K562 (cell line): ENCODE results near the gene IQCK. TPM values are rescaled to one million over a fixed set of nuclear protein-coding genes. Genes with fewer than 3 reads are reported as not detected.

ENCODE experiments used
- ATAC-seq: fragments of 200-7000 bp; cut with Tn5 transposase; 3 replicates; pipeline ENCODE4 v1.9.1; 2020; ENCODE audit warnings: moderate library complexity
- BruUV-seq: library from RNA; stranded (reverse); fragments of 400-500 nt; replicated peaks from 2 replicates; lab custom pipeline; 2021; lab: Mats Ljungman, UMichigan
- CTCF ChIA-PET: fragments of 300-600 bp; formaldehyde crosslinking; extraction: SDS; loops from one replicate; lab custom pipeline; 2021; ENCODE audit warnings: low intra/inter-chr PET ratio; lab: Yijun Ruan, JAX
- POLR2A ChIA-PET: fragments of 300-600, 350-650 bp; sonication (Branson Sonifier 250); formaldehyde crosslinking; extraction: SDS; loops from one replicate; lab custom pipeline; 2021; ENCODE audit warnings: antibody characterized with exemption, inconsistent platforms; lab: Yijun Ruan, JAX
- DNase-seq, 4 experiments: peaks; one replicate each; pipeline versions ENCODE4 v3.0.0 to v3.0.0-alpha.2; 2011 to 2018; ENCODE audit warnings: low spot score in 3 of 4, mixed read lengths in 3 of 4; ENCODE audit errors: extremely low read depth in 1 of 4
- FAIRE-seq: peaks from 2 replicates; lab custom pipeline; 2011; peaks lifted over from hg19 to GRCh38; lab: Jason Lieb, UNC
- H2AFZ ChIP-seq: 2 replicates; pipeline ENCODE4 v1.6.0; 2011; ENCODE audit warnings: low read depth, low read length, control low read depth, inconsistent platforms
- H3K27ac ChIP-seq: fragments of 200-600 bp; 3 replicates; pipeline ENCODE4 v1.8.0; 2011; ENCODE audit warnings: low read depth, mild to moderate bottlenecking, control low read depth, inconsistent platforms, low read length, moderate library complexity, mixed read lengths; ENCODE audit errors: extremely low read depth
- H3K27me3 ChIP-seq, 2 experiments: fragments of 300-600 bp in 1 of 2; 2 replicates in 1 of 2; 3 replicates in 1 of 2; pipeline versions ENCODE4 v1.6.0 to v1.8.0; 2011; ENCODE audit warnings: inconsistent platforms in 2 of 2, low read length in 2 of 2, mild to moderate bottlenecking in 1 of 2, mixed read lengths in 1 of 2, moderate library complexity in 1 of 2; ENCODE audit not compliant: control insufficient read depth in 2 of 2, insufficient read depth in 2 of 2
- H3K36me3 ChIP-seq: fragments of 300-600 bp; 3 replicates; pipeline ENCODE4 v1.8.0; 2011; ENCODE audit warnings: mild to moderate bottlenecking, low read length, inconsistent platforms; ENCODE audit not compliant: control insufficient read depth, insufficient read depth
- H3K4me1 ChIP-seq, 2 experiments: fragments of 200-600 bp in 1 of 2; replicated peaks in 1 of 2; 2 replicates in 1 of 2; 3 replicates in 1 of 2; pipeline versions ENCODE4 v1.5.1 to v1.8.0; 2011; ENCODE audit warnings: inconsistent platforms in 2 of 2, low read length in 2 of 2, mild to moderate bottlenecking in 1 of 2, mixed read lengths in 1 of 2, moderate library complexity in 1 of 2; ENCODE audit not compliant: control insufficient read depth in 2 of 2, insufficient read depth in 2 of 2
- H3K4me2 ChIP-seq: 2 replicates; pipeline ENCODE4 v1.6.1; 2011; ENCODE audit warnings: low read length, control low read depth, inconsistent platforms, mixed read lengths; ENCODE audit not compliant: insufficient read depth
- H3K4me3 ChIP-seq: fragments of 200-600 bp; sonication (generic), shearing (Covaris generic); 2 replicates; pipeline ENCODE4 v1.5.1; 2016; ENCODE audit warnings: control low read depth, inconsistent platforms
- H3K79me2 ChIP-seq: fragments of 200-600 bp; 3 replicates; pipeline ENCODE4 v1.8.0; 2011; ENCODE audit warnings: low read length, inconsistent platforms; ENCODE audit not compliant: control insufficient read depth, insufficient read depth
- H3K9ac ChIP-seq, 2 experiments: 2 replicates each; pipeline versions ENCODE4 v1.6.0 to v1.6.1; 2011; ENCODE audit warnings: low read depth in 2 of 2, low read length in 2 of 2, control low read depth in 1 of 2, inconsistent platforms in 1 of 2, mild to moderate bottlenecking in 1 of 2, mixed read lengths in 1 of 2; ENCODE audit not compliant: insufficient read depth in 1 of 2
- H3K9me1 ChIP-seq: one replicate; pipeline ENCODE4 v1.6.0; 2011; ENCODE audit warnings: inconsistent platforms, mild to moderate bottlenecking, low read length, moderate library complexity; ENCODE audit not compliant: control insufficient read depth, insufficient read depth
- H3K9me3 ChIP-seq: replicated peaks from 2 replicates; pipeline ENCODE4 v1.5.1; 2011; ENCODE audit warnings: low read depth, low read length, inconsistent platforms; ENCODE audit not compliant: control insufficient read depth, insufficient read depth
- H4K20me1 ChIP-seq: replicated peaks from 2 replicates; pipeline ENCODE4 v1.6.1; 2011; ENCODE audit warnings: low read length, inconsistent platforms, mixed read lengths; ENCODE audit not compliant: control insufficient read depth, insufficient read depth
- CAMTA2 ChIP-seq: fragments of 250-450 bp; sonication (Bioruptor Pico); conservative IDR thresholded peaks from 2 replicates; pipeline ENCODE4 v1.5.1; 2022
- CBFA2T3 ChIP-seq: fragments of 450-650 bp; IDR thresholded peaks from 2 replicates; pipeline ENCODE4 v1.6.1; 2017
- CEBPG ChIP-seq, 3 experiments: fragments of 200-800 bp in 1 of 3; sonication (Bioruptor generic) in 1 of 3; sonication (generic) in 1 of 3; formaldehyde crosslinking in 1 of 3; IDR thresholded peaks in 2 of 3; conservative IDR thresholded peaks in 1 of 3; 2 replicates each; pipeline versions ENCODE4 v1.6.1 to v1.8.0; 2016 to 2022; ENCODE audit warnings: missing compliant biosample characterization in 2 of 3, missing genetic modification characterization in 2 of 3, mild to moderate bottlenecking in 1 of 3, missing genetic modification reagents in 1 of 3
- CEBPZ ChIP-seq: fragments of 150-350 bp; IDR thresholded peaks from 2 replicates; pipeline ENCODE4 v1.6.1; 2014; ENCODE audit warnings: low read depth, mild to moderate bottlenecking, low read length, borderline replicate concordance
- ETV6 ChIP-seq, 3 experiments: fragments of 150-350 bp in 1 of 3; sonication (generic) in 1 of 3; formaldehyde crosslinking in 1 of 3; IDR thresholded peaks; 2 replicates each; pipeline versions ENCODE4 v1.6.1 to v1.8.0; 2014 to 2022; ENCODE audit warnings: borderline replicate concordance in 2 of 3, low read depth in 2 of 3, antibody characterized with exemption in 1 of 3, low read length in 1 of 3, mild to moderate bottlenecking in 1 of 3, missing genetic modification reagents in 1 of 3
- HMGN3 ChIP-seq: IDR thresholded peaks from 2 replicates; pipeline ENCODE4 v1.6.1; 2011; ENCODE audit warnings: borderline replicate concordance, low read depth, mild to moderate bottlenecking, mixed read lengths, low read length; ENCODE audit not compliant: insufficient read length; ENCODE audit errors: extremely low read depth
- POLR3G ChIP-seq: IDR thresholded peaks from 2 replicates; pipeline ENCODE4 v1.6.1; 2011; ENCODE audit not compliant: insufficient read length, insufficient replicate concordance; ENCODE audit errors: extremely low read depth
- PRPF4 ChIP-seq: fragments of 200-400 bp; formaldehyde crosslinking; IDR thresholded peaks from one replicate; pipeline ENCODE4 v1.6.1; 2017; ENCODE audit warnings: low read length, low read depth, mild to moderate bottlenecking; ENCODE audit not compliant: insufficient read depth, poor library complexity, severe bottlenecking
- RBBP5 ChIP-seq: fragments of 200-600 bp; sonication (generic); IDR thresholded peaks from 2 replicates; pipeline ENCODE4 v1.6.1; 2012; ENCODE audit warnings: borderline replicate concordance, mild to moderate bottlenecking, low read length, control low read depth, inconsistent platforms; ENCODE audit not compliant: insufficient read depth, poor library complexity, severe bottlenecking
- ZBTB12 ChIP-seq: fragments of 250-450 bp; sonication (Bioruptor Pico); IDR thresholded peaks from 2 replicates; pipeline ENCODE4 v1.4.0; 2020
- ZNF695 ChIP-seq: fragments of 450-650 bp; formaldehyde crosslinking; IDR thresholded peaks from 2 replicates; pipeline ENCODE4 v1.4.0; 2020; ENCODE audit warnings: mild to moderate bottlenecking, moderate library complexity
- WGBS: fragments of 100-300 bp; shearing (Covaris generic); methylation state at CpG from one replicate; pipeline ENCODE4 v1.1.6; 2016; ENCODE audit warnings: low coverage, mixed read lengths; ENCODE audit not compliant: insufficient coverage; ENCODE audit errors: missing lambda C conversion rate; 5-methylcytosine and 5-hydroxymethylcytosine counted together
- in situ Hi-C: fragments of 300-500 bp; cut with MboI; formaldehyde crosslinking; loops from 4 replicates; pipeline ENCODE4 v1.15.0; 2018; ENCODE audit warnings: inconsistent platforms, mixed read lengths
- intact Hi-C: fragments of 100-400 bp; cut with micrococcal nuclease; formaldehyde crosslinking; loops from 2 replicates; pipeline ENCODE4 v1.14.2; 2022
- polyA plus RNA-seq, 8 experiments: library from polyadenylated mRNA; depleted of rRNA in 4 of 8; stranded (reverse) in 5 of 8; unstranded in 3 of 8; fragments of >200 nt; fragmentation: Nextera tagmentation in 2 of 8; fragmentation: Illumina TruSeq in 1 of 8; extraction: Ambion mirVana in 2 of 8; extraction: Trizol in 1 of 8; gene quantifications; 2 replicates each; pipeline versions ENCODE4 v1.2.1 to v1.2.3, GENCODE V29; 2011 to 2014; ENCODE audit warnings: inconsistent platforms in 1 of 8, missing spikeins in 1 of 8
- total RNA-seq, 7 experiments: library from RNA; depleted of rRNA in 6 of 7; stranded (reverse); fragments of >200 nt in 6 of 7; fragmentation: Illumina TruSeq in 2 of 7; extraction: Trizol in 2 of 7; gene quantifications; 2 replicates each; pipeline versions ENCODE4 v1.2.1 to v1.2.3, GENCODE V29; 2011 to 2021; ENCODE audit warnings: low replicate concordance in 1 of 7

The IQCK gene
- total and polyA plus RNA-seq, 9 of the 15 experiments (the other 6 are each of a cell fraction or from before 2014, with no cell fraction given): 5.2 to 12.2 (median 7.3) TPM

- peaks cover 0 to 5% of the 10 kb centered on the region in 2 experiments; a peak in 2 of 5 replicates for H3K4me1 ChIP-seq
- intact Hi-C loops (no loop called here), in situ Hi-C loops (no loop called here)
- H3K9me3 ChIP-seq: no peaks in the 10 kb centered on the region
- no TSS peak for BruUV-seq
- H3K9me1 ChIP-seq: no peaks in the 10 kb centered on the region
- no peak for FAIRE-seq
- no peak overlapping the region for H3K27ac ChIP-seq
- H3K27me3 ChIP-seq: peaks cover 8 to 32% of the 10 kb centered on the region in 2 experiments; a peak in 4 of 5 replicates
- no peak overlapping the region for H3K9ac ChIP-seq
- DNase-seq: no peak
- peaks cover 8% of the 10 kb centered on the region; the same call in 1 of the 2 replicates for H4K20me1 ChIP-seq
- ChIA-PET CTCF (no interaction called here), POLR2A (interaction anchor here (0.7 kb wide), 1 partner anchor 16 kb away, joined by 5 read pairs; no protein-coding TSS in a partner anchor)
- 14% methylated on average over 7 of the region's 8 CpGs for WGBS
- TF ChIP-seq POLR3G (no peak), PRPF4 (no peak), CAMTA2 (no peak), CBFA2T3 (no peak), CEBPZ (no peak), ETV6 (IDR thresholded peaks at IDR 0.05; ENCODE audit: borderline replicate concordance in 1 of 2, low read depth in 2 of 2, low read length in 1 of 2) (no peak), ETV6 (CRISPR knock-in tag; IDR thresholded peaks at IDR 0.05; ENCODE audit: borderline replicate concordance) (no peak), ZBTB12 (CRISPR knock-in tag) (no peak), RBBP5 (no peak), HMGN3 (no peak), ZNF695 (CRISPR knock-in tag) (no peak), CEBPG (CRISPR knock-in tag; IDR thresholded peaks at IDR 0.05) (no peak), CEBPG (tag; conservative IDR thresholded peaks at IDR 0.05 in 1 of 2, IDR thresholded peaks at IDR 0.05 in 1 of 2) (no peak)
- no peaks in the 10 kb centered on the region for H3K36me3 ChIP-seq
- H3K4me3 ChIP-seq: no peak overlapping the region
- no peak overlapping the region for H3K4me2 ChIP-seq
- ATAC-seq: no peak; the same call in 2 of the 3 replicates
- no peak overlapping the region for H2AFZ ChIP-seq
- H3K79me2 ChIP-seq: no peaks in the 10 kb centered on the region
These were observed 156.0 kb downstream of the IQCK start for GRCh38 chr16:19874026-19874425.
